GM19099 (cell line): Measurements from ENCODE around the gene PLA2R1.

Experiments
- POLR2A ChIP-seq: IDR thresholded peaks from 3 replicates; pipeline ENCODE4 v1.6.1; 2011; ENCODE audit warnings: low read depth; ENCODE audit not compliant: insufficient read length; ENCODE audit errors: extremely low read depth

PLA2R1 gene

DNA sequence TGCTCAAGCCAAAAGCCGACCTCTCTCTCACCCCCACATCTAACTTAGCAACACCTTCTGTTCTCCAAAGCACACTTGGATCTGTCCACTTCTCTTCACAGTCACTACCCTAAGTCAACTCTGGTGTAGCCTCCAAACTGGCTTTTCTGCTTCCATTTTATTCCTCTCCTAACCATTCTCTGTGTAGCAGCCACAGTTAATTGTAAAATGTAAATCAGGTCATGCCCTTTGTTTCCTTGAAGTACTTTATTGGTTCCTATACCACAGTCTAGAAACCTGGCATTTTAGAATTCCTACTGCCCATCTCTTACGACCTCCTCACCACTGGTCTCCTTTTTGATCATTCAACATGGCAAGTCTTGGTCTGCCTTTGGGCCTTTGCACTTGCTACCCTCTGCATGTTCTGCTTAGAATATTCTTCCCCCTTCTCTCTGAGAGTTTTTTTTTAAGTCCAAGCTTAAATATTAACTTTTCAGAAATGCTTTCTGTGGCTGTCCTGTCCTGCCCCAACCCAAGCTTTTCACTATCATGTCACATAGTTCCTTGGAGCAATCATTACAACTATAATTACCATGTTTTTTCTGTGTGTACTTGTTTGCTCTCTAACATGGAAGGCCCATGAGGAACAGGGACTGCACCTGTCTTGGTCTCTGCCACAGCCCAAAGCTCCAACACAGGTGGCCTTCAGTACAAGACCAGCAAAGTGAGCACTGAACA is 42.9 kb downstream of the PLA2R1 start:
- no peak for TF ChIP-seq POLR2A

DNA sequence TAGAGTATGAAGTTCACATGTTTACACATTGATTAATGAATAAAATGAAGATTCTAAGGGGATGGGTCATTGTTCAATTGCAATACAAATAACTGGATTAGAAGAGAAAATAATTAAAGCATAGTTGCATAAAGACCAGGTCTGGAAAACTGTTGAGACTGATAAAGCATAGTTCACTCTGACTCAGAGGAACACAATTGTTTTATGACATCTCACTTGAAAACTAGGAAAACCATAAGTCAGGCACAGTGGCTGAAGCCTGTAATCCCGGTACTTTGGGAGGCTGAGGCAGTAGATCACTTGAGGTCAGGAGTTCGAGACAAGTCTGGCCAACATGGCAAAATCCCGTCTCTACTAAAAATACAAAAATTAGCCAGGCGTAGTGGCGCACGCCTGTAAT is 46.7 kb downstream of the PLA2R1 start:
- TF ChIP-seq POLR2A = no peak

DNA sequence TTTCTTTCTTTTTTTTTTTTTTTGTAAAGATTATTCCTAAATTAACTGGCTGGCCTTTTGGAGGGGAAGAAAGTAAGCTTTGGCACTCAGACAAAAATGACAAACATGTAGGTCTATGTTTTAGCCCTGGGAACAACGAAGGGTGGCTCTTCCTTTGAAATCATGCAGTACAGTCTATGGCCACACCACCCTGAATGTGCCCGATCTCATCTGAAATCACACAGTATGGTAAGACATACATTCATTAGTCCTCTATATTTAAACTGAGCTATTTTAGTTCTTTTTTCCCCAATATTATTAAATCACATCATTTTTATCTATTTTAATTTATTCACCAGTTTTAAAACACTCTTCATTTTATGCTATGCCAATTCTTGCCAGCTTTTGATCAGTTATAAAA is 48.2 kb downstream of the PLA2R1 start:
- TF ChIP-seq POLR2A = no peak

DNA sequence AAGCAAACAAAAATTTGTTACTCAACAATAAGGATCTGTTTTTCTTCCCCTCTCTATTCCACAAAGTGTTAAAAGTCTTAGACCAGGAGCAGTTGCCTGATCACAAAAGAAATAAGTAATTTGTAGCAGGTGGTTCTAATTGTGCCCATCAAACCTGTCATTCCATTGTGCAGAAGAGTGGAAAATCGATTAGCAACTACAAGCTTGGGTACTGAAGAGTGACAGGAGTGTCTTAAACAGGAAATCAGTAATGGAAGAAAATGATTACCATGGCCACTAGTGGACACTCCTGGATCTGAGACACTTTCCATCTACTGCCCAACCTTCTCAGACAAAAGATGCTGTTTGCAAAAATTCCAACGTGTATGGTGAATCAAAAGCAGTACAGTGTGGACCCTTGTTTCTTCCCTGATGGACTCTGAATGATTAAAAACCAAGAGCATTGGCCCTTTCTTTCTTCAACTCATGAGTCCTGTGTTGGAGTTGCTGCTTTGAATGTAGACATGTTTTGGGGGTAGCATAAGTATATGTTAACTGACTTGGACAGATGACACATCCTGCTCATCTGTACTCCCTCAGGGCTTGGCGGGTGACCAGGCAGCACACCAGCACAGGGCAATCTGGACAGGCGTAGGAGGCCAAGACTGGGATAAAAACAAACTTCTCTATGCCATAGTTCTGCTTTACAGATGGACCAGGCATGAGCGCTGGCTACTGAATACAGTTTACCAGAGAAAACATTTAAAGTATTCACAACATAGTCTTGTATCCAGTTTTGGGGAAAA is 51.9 kb downstream of the PLA2R1 start:
- TF ChIP-seq POLR2A = no peak

DNA sequence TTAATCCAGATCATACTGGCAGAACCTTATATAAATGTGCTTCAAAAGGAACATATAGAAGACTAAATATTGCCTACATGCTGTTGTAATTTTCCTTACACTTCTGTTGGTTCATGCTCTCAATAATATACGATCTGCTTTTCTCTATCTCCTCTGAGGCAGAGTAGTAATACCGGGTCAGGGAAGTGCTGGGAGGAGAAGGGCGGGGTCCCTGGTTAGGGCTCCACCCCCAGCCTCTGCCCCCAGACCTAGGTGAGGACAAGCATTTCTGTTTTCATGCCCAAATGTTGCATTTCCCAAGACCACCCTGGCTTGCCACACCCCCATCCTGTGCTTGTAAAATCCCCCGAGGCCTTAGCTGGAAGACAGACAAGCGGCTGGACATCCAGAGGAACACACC is 55.3 kb downstream of the PLA2R1 start:
- no peak for TF ChIP-seq POLR2A

DNA sequence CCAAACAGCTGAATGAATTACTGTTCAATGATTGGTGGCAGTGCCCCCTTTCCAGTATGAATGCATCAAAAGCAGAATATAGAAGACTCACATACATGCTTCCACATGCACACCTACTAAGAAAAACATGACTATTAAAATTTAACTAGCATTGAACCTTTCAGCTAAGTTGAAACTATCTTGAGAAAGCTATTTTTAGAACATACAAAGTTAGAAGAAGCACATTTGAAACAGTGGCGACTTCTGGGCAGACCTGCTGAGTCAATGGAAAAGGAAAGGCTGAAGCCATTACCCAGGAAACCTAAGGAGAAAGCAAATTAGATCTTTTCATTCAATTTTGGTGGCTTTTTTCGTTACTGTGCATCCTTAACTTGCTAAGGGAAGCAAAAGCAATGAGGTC is 55.9 kb downstream of the PLA2R1 start:
- no peak for TF ChIP-seq POLR2A

DNA sequence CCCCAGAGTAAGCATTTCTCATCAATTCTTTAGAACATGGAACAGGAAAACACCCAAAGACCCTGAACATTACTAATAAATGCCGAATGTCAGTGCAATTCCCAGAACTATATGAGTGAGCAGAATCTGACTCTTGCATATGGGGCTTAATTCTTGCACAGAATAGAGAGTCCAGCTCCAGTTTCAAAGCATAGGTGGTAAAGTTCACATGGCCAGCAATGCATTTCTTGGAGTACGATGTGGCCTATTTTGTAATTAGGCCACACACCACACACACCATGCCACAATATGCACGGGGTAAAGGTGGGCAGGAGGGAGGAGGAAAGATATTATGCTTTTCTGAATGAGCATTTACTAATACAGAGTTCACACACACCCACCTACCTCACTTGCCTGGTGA is 56.5 kb downstream of the PLA2R1 start:
- no peak for TF ChIP-seq POLR2A

DNA sequence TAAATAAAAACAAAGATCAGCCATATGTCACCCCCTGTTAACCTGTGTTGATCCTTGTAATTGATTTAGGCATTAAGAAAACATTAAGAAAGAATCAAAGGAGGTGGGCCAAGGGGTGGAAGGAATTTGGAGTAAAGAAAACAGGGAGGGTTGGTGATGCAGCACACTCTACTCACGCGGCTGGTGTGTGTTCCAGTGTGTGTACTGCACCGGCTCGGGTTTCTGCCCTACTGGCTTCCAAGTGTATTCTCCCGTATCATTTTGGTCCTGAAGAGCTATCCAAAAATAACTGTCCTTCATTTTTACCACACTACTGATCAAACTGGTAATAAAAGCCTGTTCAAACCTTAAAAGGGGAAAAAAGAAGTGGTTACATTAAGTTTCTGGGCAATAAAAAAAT is 56.9 kb downstream of the PLA2R1 start:
- no peak for TF ChIP-seq POLR2A

DNA sequence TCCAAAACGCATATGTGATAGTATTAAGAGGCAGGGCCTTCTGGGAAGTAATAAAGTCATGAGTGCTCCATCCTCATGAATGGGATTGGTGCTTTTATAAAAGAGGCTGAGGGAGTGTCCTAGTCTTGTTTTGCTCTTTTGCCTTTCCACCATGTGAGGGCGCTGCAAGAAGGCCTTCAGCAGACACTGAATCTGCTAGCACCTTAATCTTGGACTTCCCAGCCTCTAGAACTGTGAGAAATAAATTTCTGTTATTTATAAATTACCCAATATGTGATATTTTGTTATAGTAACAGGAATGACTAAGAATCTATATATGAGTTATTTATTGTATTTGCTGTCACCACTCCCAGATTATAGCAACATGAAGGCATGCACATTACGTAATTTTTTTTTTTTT is 63.5 kb downstream of the PLA2R1 start:
- TF ChIP-seq POLR2A = no peak

DNA sequence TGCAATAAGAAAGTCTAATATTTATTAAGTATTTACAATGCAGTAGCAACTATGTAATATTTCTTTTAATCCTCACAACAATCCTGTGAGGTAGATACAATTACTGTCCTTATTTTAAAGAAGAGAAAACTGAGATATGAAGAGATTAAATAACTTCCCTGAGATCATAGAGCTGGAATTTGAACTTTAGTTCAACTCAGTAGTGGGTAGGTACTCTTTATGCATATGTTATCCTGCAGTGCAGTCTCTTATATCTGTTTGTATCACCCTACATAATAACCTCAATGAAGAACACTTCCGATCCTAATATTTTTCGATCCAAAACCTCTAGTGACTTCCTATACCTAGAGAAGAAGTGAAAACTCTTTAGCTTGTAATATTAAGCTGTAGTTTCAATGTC is 64.2 kb downstream of the PLA2R1 start:
- no peak for TF ChIP-seq POLR2A

DNA sequence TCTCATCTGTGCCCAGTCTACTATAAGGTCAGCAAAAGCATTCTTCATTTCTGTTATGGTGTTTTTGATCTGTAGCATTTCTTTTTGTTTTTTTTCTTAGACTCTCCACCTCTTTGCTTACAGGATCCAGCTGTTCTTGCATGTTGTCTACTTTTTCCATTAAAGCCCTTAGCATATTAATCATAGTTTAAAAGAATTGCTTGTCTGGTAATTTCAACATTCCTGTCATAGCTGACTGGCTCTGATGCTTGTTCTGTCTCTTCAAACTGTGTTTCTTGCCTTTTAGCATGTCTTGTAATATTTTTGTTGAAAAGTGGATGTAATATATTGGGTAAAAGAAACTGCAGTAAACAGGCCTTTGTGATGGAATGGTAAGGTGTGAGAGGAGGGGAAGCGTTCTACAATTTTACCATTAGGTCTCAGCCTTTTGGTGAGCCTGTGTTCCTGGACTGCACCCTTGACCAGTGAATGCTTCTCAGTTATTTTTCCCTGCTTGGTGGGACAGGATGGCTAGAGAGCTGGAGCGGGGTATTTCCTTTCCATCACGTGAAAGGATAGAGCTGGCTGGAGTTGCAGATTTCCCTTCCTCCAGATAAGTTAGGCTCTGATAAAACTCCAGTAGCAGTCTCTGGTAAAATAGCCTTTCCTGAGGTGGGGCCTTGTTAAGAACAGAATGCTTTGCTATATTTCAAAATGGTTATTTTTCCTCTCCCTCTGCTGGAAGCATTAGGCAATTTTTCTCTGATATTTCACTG is 65.4 kb downstream of the PLA2R1 start:
- no peak for TF ChIP-seq POLR2A

DNA sequence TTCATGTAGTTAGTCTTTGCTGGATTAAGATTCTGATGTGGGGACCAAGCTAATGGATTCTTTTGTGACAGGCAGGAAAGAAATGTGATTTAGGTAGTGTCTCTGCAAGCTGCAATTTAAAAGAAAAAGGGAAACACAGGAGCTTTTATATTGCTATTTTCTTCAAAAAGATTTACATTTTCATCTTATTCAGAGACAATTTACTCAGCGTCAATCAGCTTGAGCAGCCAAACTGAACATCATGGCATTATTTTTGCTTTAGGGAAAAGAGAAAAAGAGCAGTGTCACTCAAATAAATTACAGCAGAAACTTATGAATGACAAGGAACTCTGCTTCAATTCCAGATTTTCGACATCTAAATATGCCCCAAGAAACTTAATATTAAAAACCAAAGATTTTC is 67.4 kb downstream of the PLA2R1 start:
- TF ChIP-seq POLR2A = no peak

DNA sequence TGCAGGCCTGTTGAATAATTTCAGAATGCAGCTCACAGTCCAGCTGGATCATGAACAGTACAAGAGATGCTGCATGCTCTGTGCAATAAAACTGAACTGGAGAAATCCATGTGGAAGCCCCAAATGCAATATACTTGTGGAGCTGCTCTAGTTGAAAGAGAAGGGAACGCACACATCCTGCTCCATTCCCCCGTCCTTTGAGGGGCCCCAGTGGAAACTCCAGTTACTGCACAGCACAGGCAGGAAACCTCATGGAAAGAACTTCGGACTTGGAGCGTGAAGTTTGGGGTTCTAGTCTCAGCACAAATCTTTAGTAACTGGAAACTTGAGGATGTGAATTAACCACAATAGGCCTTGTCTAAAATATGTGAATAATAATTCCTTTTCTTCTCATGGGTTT is 73.2 kb downstream of the PLA2R1 start:
- TF ChIP-seq POLR2A = no peak

DNA sequence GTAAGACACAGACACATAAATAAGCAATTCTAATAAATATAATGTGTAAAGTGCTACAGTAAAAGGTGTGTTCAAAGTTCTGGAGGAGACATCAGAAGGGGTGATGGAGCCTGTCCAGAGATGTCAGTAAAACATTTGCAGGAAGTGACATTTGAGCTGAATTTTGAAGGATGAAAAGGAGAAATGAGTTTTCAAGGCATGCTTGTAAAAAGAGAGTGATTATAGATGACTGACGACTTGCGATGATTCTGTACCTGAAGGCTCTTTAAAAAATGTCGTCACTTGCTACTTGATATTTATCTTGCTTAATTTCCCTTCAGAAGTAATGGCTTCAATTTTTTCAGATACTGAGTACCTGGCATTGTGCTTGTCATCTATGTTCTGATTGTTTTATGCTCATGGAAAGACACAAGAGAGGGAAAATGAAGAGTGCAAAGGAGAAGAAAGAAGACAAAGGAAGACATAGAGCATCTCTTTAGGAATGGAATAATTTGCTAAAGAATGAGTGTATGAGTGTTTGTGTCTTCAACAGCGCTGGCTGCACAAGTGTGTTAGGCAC is 73.9 kb downstream of the PLA2R1 start:
- no peak for TF ChIP-seq POLR2A

DNA sequence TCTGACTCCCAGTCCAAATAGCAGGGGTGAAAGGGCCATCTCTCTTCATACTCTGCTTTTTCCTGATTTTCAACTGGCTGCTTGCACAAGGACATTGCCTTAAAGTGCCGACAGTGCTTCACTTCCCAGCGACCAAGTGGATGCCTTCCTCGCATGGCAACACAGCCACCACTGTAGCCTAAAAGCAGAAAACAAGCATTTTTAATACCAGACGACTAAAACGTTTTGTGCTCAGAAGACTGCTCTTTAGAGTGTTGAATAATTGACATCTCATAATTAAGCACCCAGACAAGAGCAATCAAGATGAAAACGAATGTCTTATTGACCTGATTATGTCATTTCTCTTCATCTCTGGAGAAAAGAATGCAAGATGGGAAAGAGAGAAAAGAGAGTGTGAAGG is 75.2 kb downstream of the PLA2R1 start:
- no peak for TF ChIP-seq POLR2A

DNA sequence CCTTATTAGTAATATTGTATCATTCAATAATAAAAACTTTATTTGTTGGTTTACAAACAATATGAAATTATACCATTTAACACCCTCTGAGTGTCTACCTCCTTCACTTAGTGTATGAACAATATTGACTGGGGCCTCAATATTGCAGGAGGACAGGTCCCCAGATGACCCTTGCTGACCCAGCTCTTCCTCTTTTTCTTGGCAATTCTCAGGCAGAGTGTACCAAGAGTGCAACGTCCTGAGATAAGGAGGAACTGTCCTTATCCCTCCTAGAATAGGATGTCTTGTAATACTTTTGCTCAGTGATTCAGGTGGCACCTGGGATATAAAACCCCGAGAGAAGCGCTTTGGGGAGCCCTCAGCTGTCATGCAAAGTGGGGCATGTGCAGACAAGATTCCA is 76.8 kb downstream of the PLA2R1 start:
- no peak for TF ChIP-seq POLR2A

DNA sequence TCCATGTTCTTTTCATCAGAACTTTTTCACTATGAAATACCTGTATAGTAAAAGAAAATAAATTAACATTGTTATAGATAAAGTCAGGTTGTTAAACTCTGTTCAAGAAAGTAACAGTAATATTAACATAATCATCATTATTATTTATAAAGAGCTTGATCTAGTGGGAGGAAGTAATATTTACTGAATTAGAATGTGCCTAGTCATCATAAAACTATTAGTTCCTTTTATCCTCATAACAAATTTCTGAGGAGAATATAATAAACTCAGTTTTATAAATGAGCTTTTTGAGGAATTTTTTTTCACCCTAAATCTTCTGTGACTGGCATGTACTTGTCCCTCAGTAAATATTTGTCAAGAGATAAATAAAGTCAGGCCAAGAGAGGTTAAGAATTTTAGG is 78.4 kb downstream of the PLA2R1 start:
- TF ChIP-seq POLR2A = no peak
